Measurements from ENCODE around the gene STAG1. TPM values are rescaled to one million over a fixed set of nuclear protein-coding genes. Genes with fewer than 3 reads are reported as not detected.
"Not testable (repeated sequence)": the region's sequence is repeated elsewhere in the genome, so short reads cannot be mapped to it uniquely, and the experiment has no call there.

The STAG1 gene
- total RNA-seq, 1 experiment from 2014 or later = 34.6 TPM

GRCh38 chr3:136567599-136568188 is 184.5 kb downstream of the STAG1 start:
- no peak overlapping the region for H3T11ph ChIP-seq (ENCODE audit: low read length)
- no peaks in the 10 kb centered on the region for H3K27me3 ChIP-seq (ENCODE audit: insufficient read depth, low read length)
- H3K18ac ChIP-seq (ENCODE audit: insufficient read length, low read depth, low read length) = no peak overlapping the region
- no peak overlapping the region for H4K91ac ChIP-seq (ENCODE audit: insufficient read length, low read depth, low read length)
- no peak overlapping the region for H4K5ac ChIP-seq (ENCODE audit: insufficient read length, low read depth, low read length)
- H3K4me2 ChIP-seq (ENCODE audit: insufficient read depth, insufficient read length, low read length) = no peak overlapping the region
- H2BK5ac ChIP-seq (ENCODE audit: insufficient read length, low read length) = no peak overlapping the region
- no peaks in the 10 kb centered on the region for H4K20me1 ChIP-seq (ENCODE audit: control insufficient read depth, insufficient read depth, insufficient read length)
- no peak overlapping the region for H2BK120ac ChIP-seq (ENCODE audit: low read depth, low read length, poor library complexity, severe bottlenecking)
- H3K27ac Mint-ChIP-seq = no peak overlapping the region
- DNase-seq = no peak
- TF ChIP-seq CTCF (conservative IDR thresholded peaks at IDR 0.05) = no peak
- no peak overlapping the region for H3K23ac ChIP-seq (ENCODE audit: insufficient read length, low read depth, low read length)
- H3K56ac ChIP-seq (ENCODE audit: insufficient read length, low read depth, low read length) = no peak overlapping the region
- WGBS (ENCODE audit: extremely low coverage, insufficient read length, low lambda C conversion rate) = no CpG with 5 or more reads among the region's 2 CpGs
- H2BK15ac ChIP-seq (ENCODE audit: low read depth, low read length) = no peak overlapping the region
- H2AFZ ChIP-seq (ENCODE audit: low read length) = no peak overlapping the region
- H3K79me1 ChIP-seq (ENCODE audit: insufficient read depth, low read depth, low read length, poor library complexity, severe bottlenecking) = no peaks in the 10 kb centered on the region
- no peaks in the 10 kb centered on the region for H3K79me2 ChIP-seq (ENCODE audit: insufficient read depth, low read length)
- H2BK12ac ChIP-seq (ENCODE audit: insufficient read length, low read depth, low read length) = no peak overlapping the region
- peaks cover 0 to 3% of the 10 kb centered on the region in 2 experiments; a peak in 1 of 5 replicates for H3K9me3 Mint-ChIP-seq
- H3K4ac ChIP-seq (ENCODE audit: low read depth, low read length) = no peak overlapping the region
- H3K4me3 Mint-ChIP-seq = no peak overlapping the region
- H3K9me3 ChIP-seq (ENCODE audit: control insufficient read depth, low read depth, low read length) = no peaks in the 10 kb centered on the region
- H3K9ac ChIP-seq (ENCODE audit: extremely low read depth, insufficient read length, low read length) = no peak overlapping the region
- H4K8ac ChIP-seq (replicated peaks; ENCODE audit: insufficient read length, low read depth, low read length) = no peak overlapping the region
- H3K4me1 ChIP-seq (ENCODE audit: insufficient read depth, low read length) = no peaks in the 10 kb centered on the region
- no peak overlapping the region for H3K27ac ChIP-seq (ENCODE audit: insufficient read length, low read depth, low read length)
- H2AK5ac ChIP-seq (ENCODE audit: insufficient read length, low read length) = no peak overlapping the region
- no peaks in the 10 kb centered on the region for H3K23me2 ChIP-seq (ENCODE audit: insufficient read length, low read depth, low read length, poor library complexity, severe bottlenecking)
- no peak overlapping the region for H3K14ac ChIP-seq (ENCODE audit: insufficient read depth, low read length)
- no peaks in the 10 kb centered on the region for H3K27me3 Mint-ChIP-seq (ENCODE audit: low read depth)
- no peak overlapping the region for H2BK20ac ChIP-seq (ENCODE audit: low read depth, low read length, poor library complexity, severe bottlenecking)
- H3K36me3 Mint-ChIP-seq (ENCODE audit: insufficient read depth in 1 of 3, low read depth in 3 of 3) = peaks cover 0 to 4% (median 2%) of the 10 kb centered on the region in 3 experiments; a peak in 2 of 7 replicates
- no peaks in the 10 kb centered on the region for H3K4me1 Mint-ChIP-seq

- not testable (repeated sequence) for H3K23me2 ChIP-seq (ENCODE audit: insufficient read length, low read depth, low read length, poor library complexity, severe bottlenecking); H3K4me2 ChIP-seq (ENCODE audit: insufficient read depth, insufficient read length, low read length); H3K14ac ChIP-seq (ENCODE audit: insufficient read depth, low read length); H2AK5ac ChIP-seq (ENCODE audit: insufficient read length, low read length); H2BK12ac ChIP-seq (ENCODE audit: insufficient read length, low read depth, low read length); H2BK20ac ChIP-seq (ENCODE audit: low read depth, low read length, poor library complexity, severe bottlenecking); H3K79me2 ChIP-seq (ENCODE audit: insufficient read depth, low read length); H3K18ac ChIP-seq (ENCODE audit: insufficient read length, low read depth, low read length); H3K4me1 ChIP-seq (ENCODE audit: insufficient read depth, low read length); H2BK120ac ChIP-seq (ENCODE audit: low read depth, low read length, poor library complexity, severe bottlenecking); H2BK5ac ChIP-seq (ENCODE audit: insufficient read length, low read length); H4K5ac ChIP-seq (ENCODE audit: insufficient read length, low read depth, low read length); H2BK15ac ChIP-seq (ENCODE audit: low read depth, low read length); H3K9me3 ChIP-seq (ENCODE audit: control insufficient read depth, low read depth, low read length); H3T11ph ChIP-seq (ENCODE audit: low read length); H4K20me1 ChIP-seq (ENCODE audit: control insufficient read depth, insufficient read depth, insufficient read length); H4K91ac ChIP-seq (ENCODE audit: insufficient read length, low read depth, low read length); H3K27ac ChIP-seq (ENCODE audit: insufficient read length, low read depth, low read length); H3K4ac ChIP-seq (ENCODE audit: low read depth, low read length); H2AFZ ChIP-seq (ENCODE audit: low read length); H3K4me3 Mint-ChIP-seq; H3K9ac ChIP-seq (ENCODE audit: extremely low read depth, insufficient read length, low read length); H3K56ac ChIP-seq (ENCODE audit: insufficient read length, low read depth, low read length); H3K9me3 Mint-ChIP-seq; H3K79me1 ChIP-seq (ENCODE audit: insufficient read depth, low read depth, low read length, poor library complexity, severe bottlenecking); H3K27me3 ChIP-seq (ENCODE audit: insufficient read depth, low read length); H4K8ac ChIP-seq (replicated peaks; ENCODE audit: insufficient read length, low read depth, low read length); H3K23ac ChIP-seq (ENCODE audit: insufficient read length, low read depth, low read length); H3K36me3 Mint-ChIP-seq (ENCODE audit: insufficient read depth in 1 of 3, low read depth in 3 of 3); H3K27me3 Mint-ChIP-seq (ENCODE audit: low read depth); DNase-seq
- WGBS (ENCODE audit: extremely low coverage, insufficient read length, low lambda C conversion rate) = no CpG with 5 or more reads among the region's 1 CpG
- 0 out of 7 replicates have a peak overlapping the region, but pooled peaks of 1 of the 3 experiments have one; percentile 5 for H3K27ac Mint-ChIP-seq
- peaks cover 12 to 13% of the 10 kb centered on the region in 2 experiments for H3K4me1 Mint-ChIP-seq
These were observed 187.2 kb downstream of the STAG1 start for GRCh38 chr3:136564962-136565361.

Data from H9 (cell line).